ENCODE measurements around the gene PFDN4. TPM values are rescaled to one million over a fixed set of nuclear protein-coding genes. Genes with fewer than 3 reads are reported as not detected.
A peak's percentile ranks its signal among the peaks of the same experiment; 100 is the strongest.

The PFDN4 gene
- total and polyA plus RNA-seq, 2 of the 13 experiments (the other 11 are each of a cell fraction or from before 2014, with no cell fraction given) = 59.8 to 227 TPM

DNA sequence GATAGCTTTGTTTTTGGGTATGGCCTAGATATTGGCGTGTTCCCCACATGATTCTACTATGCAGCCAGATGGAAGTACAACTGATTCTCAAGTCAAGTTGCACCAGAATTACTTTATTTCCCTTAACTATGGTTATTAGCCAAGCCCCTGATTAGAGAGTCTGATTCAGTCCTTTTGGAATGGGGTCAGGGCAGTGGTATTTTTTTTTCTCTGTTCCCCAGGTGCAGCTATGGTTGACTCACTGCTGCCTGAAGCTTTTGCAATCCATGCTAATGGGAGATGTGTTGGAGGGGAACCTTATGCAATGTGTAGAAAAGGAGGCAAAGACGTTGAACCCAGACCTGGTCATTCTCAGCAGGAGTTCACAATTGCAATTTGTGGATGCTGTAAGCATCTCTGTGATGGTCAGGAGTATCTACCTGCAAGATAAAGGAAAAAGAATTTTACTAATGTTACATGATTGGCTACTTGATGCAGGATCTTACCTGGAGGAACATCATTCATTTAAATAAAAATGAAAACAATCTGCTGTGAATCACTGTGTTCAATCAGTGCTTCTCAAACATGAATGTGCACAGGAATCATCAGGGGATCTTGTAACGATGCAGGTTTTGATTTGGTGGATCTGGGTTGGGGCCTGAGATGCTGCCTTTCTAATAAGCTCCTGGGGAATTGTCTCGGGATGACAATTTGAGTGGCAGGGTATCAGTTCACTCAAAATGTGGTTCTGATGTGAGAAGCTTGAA is 49.4 kb downstream of the PFDN4 start:
- ATAC-seq (no peak), FAIRE-seq (no peak), DNase-seq (ENCODE audit: low spot score) (no peak)
- Histone ChIP-seq H3K27ac (ENCODE audit: extremely low read length, insufficient read depth, low read length) (no peak overlapping the region), H3K36me3 (replicated peaks in 1 of 2; ENCODE audit: control insufficient read depth in 1 of 2, insufficient read depth in 2 of 2, low read length in 2 of 2) (no peaks in the 10 kb centered on the region), H3K4me1 (ENCODE audit: insufficient read depth, low read length) (no peaks in the 10 kb centered on the region), H3K27me3 (ENCODE audit: control insufficient read depth in 1 of 2, insufficient read depth in 2 of 2, low read length in 2 of 2) (no peaks in the 10 kb centered on the region), H3K4me3 (replicated peaks in 1 of 3; ENCODE audit: insufficient read depth in 1 of 3, low read depth in 2 of 3, low read length in 3 of 3) (no peak overlapping the region), H3K9me3 (ENCODE audit: low read length) (no peaks in the 10 kb centered on the region), H3K79me2 (ENCODE audit: insufficient read depth, low read length) (no peaks in the 10 kb centered on the region), H2AFZ (ENCODE audit: low read length) (no peak overlapping the region), H3K4me2 (ENCODE audit: low read depth, low read length) (no peak overlapping the region), H3K9ac (ENCODE audit: insufficient read depth, low read depth, low read length) (no peak overlapping the region), H4K20me1 (ENCODE audit: insufficient read depth, low read length) (no peaks in the 10 kb centered on the region)
- POLR2A ChIA-PET = no interaction called here
- no TSS peak for BruUV-seq (replicated peaks)
- TF ChIP-seq PTBP1 (IDR thresholded peaks at IDR 0.05; ENCODE audit: low read depth, low read length, poor library complexity, severe bottlenecking) (no peak), GABPA (IDR thresholded peaks at IDR 0.05; ENCODE audit: low read depth, low read length) (no peak), GABPA (CRISPR knock-in tag; IDR thresholded peaks at IDR 0.05; ENCODE audit: low read depth) (no peak), BORCS8-MEF2B (CRISPR knock-in tag; IDR thresholded peaks at IDR 0.05) (no peak), SSRP1 (CRISPR knock-in tag; IDR thresholded peaks at IDR 0.05) (no peak), CEBPB (IDR thresholded peaks at IDR 0.05; ENCODE audit: borderline replicate concordance, low read depth, low read length) (peak; percentile 39; the same call in 1 of the 2 replicates), TRIM24 (CRISPR knock-in tag; IDR thresholded peaks at IDR 0.05) (no peak)
- TF ChIP-seq, protein P1, sequence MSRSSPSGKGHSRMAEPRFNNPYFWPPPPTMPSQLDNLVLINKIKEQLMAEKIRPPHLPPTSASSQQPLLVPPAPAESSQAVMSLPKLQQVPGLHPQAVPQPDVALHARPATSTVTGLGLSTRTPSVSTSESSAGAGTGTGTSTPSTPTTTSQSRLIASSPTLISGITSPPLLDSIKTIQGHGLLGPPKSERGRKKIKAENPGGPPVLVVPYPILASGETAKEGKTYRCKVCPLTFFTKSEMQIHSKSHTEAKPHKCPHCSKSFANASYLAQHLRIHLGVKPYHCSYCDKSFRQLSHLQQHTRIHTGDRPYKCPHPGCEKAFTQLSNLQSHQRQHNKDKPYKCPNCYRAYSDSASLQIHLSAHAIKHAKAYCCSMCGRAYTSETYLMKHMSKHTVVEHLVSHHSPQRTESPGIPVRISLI (CRISPR knock-in tag; IDR thresholded peaks at IDR 0.05; ENCODE audit: borderline replicate concordance) = no peak
- CTCF ChIA-PET (ENCODE audit: low intra/inter-chr PET ratio, low total read pairs) = no interaction called here
- intact Hi-C loops (cut with micrococcal nuclease; ENCODE audit: unreplicated experiment) (no loop called here), in situ Hi-C loops (cut with HindIII; ENCODE audit: extremely low pct_ligation_motif_present, low pct_unique_long_range_greater_than_20kb) (no loop called here)
- WGBS (ENCODE audit: low lambda C conversion rate) = 0% methylated on average over 4 of the region's 4 CpGs

DNA sequence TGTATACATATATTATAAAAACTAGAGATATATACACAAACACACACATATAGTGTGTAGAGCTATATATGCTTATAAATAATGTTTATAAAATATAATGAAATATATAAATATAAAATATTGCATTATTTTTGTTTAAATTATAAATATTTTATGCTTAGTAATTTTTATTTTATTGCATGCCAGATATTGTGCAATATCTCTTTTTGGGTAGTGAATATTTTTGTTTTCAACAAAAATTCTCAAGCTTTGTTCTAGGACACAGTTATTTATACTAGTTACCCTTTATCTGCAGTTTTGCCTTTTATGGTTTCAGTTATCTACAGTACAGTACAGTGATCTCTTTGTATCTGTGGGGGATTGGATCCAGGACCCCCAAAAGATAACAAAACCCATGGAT is 52.2 kb downstream of the PFDN4 start:
- Histone ChIP-seq H3K4me3 (replicated peaks in 1 of 3; ENCODE audit: insufficient read depth in 1 of 3, low read depth in 2 of 3, low read length in 3 of 3) (no peak overlapping the region), H2AFZ (ENCODE audit: low read length) (no peak overlapping the region), H3K27ac (ENCODE audit: extremely low read length, insufficient read depth, low read length) (no peak overlapping the region), H3K27me3 (ENCODE audit: control insufficient read depth in 1 of 2, insufficient read depth in 2 of 2, low read length in 2 of 2) (no peaks in the 10 kb centered on the region), H3K9me3 (ENCODE audit: low read length) (no peaks in the 10 kb centered on the region), H3K36me3 (replicated peaks in 1 of 2; ENCODE audit: control insufficient read depth in 1 of 2, insufficient read depth in 2 of 2, low read length in 2 of 2) (no peaks in the 10 kb centered on the region), H3K4me1 (ENCODE audit: insufficient read depth, low read length) (no peaks in the 10 kb centered on the region), H3K79me2 (ENCODE audit: insufficient read depth, low read length) (no peaks in the 10 kb centered on the region), H4K20me1 (ENCODE audit: insufficient read depth, low read length) (no peaks in the 10 kb centered on the region), H3K9ac (ENCODE audit: insufficient read depth, low read depth, low read length) (no peak overlapping the region), H3K4me2 (ENCODE audit: low read depth, low read length) (no peak overlapping the region)
- no TSS peak for BruUV-seq (replicated peaks)
- FAIRE-seq (no peak), ATAC-seq (no peak), DNase-seq (ENCODE audit: low spot score) (no peak)
- ChIA-PET CTCF (ENCODE audit: low intra/inter-chr PET ratio, low total read pairs) (no interaction called here), POLR2A (no interaction called here)
- intact Hi-C loops (cut with micrococcal nuclease; ENCODE audit: unreplicated experiment) (no loop called here), in situ Hi-C loops (cut with HindIII; ENCODE audit: extremely low pct_ligation_motif_present, low pct_unique_long_range_greater_than_20kb) (no loop called here)
- TF ChIP-seq CEBPB (IDR thresholded peaks at IDR 0.05; ENCODE audit: borderline replicate concordance, low read depth, low read length) = peak; percentile 73; the same call in 1 of the 2 replicates
- TF ChIP-seq, protein P2, sequence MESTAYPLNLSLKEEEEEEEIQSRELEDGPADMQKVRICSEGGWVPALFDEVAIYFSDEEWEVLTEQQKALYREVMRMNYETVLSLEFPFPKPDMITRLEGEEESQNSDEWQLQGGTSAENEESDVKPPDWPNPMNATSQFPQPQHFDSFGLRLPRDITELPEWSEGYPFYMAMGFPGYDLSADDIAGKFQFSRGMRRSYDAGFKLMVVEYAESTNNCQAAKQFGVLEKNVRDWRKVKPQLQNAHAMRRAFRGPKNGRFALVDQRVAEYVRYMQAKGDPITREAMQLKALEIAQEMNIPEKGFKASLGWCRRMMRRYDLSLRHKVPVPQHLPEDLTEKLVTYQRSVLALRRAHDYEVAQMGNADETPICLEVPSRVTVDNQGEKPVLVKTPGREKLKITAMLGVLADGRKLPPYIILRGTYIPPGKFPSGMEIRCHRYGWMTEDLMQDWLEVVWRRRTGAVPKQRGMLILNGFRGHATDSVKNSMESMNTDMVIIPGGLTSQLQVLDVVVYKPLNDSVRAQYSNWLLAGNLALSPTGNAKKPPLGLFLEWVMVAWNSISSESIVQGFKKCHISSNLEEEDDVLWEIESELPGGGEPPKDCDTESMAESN (CRISPR knock-in tag; conservative IDR thresholded peaks at IDR 0.05) = no peak
